Activated CD8-positive, alpha-beta memory T cell treated with anti-CD3 and anti-CD28 coated beads, Interleukin-2, amount 50 U/mL, for 48 hours (primary cell): Measurements from ENCODE around the gene HECTD1.
"Not testable (repeated sequence)": the region's sequence is repeated elsewhere in the genome, so short reads cannot be mapped to it uniquely, and the experiment has no call there.

Experiments
- DNase-seq: peaks from one replicate; pipeline ENCODE4 v3.0.0-alpha.2; 2020

Gene HECTD1

GRCh38 chr14:31138301-31138700 lies 69.3 kb downstream of the HECTD1 start:
- no peak for DNase-seq

GRCh38 chr14:31137214-31137889 lies 70.2 kb downstream of the HECTD1 start:
- no peak for DNase-seq

- no peak for DNase-seq
These were observed 74.5 kb downstream of the HECTD1 start for GRCh38 chr14:31133133-31133532.

GRCh38 chr14:31128601-31129526 lies 78.7 kb downstream of the HECTD1 start:
- no peak for DNase-seq

- DNase-seq: no peak
These were observed 79.9 kb downstream of the HECTD1 start for GRCh38 chr14:31127690-31128089.

- DNase-seq: no peak
These were observed 80.9 kb downstream of the HECTD1 start for GRCh38 chr14:31126680-31127079.

- DNase-seq: no peak
These were observed 82.4 kb downstream of the HECTD1 start for GRCh38 chr14:31125231-31125630.

GRCh38 chr14:31124197-31124596 lies 83.4 kb downstream of the HECTD1 start:
- DNase-seq: no peak

GRCh38 chr14:31122921-31123320 lies 84.7 kb downstream of the HECTD1 start:
- no peak for DNase-seq

- no peak for DNase-seq
These were observed 85.4 kb downstream of the HECTD1 start for GRCh38 chr14:31122098-31122611.

GRCh38 chr14:31118892-31119291 lies 88.7 kb downstream of the HECTD1 start:
- no peak for DNase-seq

GRCh38 chr14:31113794-31114193 lies 93.8 kb downstream of the HECTD1 start:
- DNase-seq: no peak

GRCh38 chr14:31110872-31111271 lies 96.7 kb downstream of the HECTD1 start:
- no peak for DNase-seq

- DNase-seq: no peak
These were observed 98.3 kb downstream of the HECTD1 start for GRCh38 chr14:31109257-31109656.

- no peak for DNase-seq
These were observed 100.8 kb downstream of the HECTD1 start for GRCh38 chr14:31106768-31107167.

GRCh38 chr14:31097081-31097480 lies 110.5 kb downstream of the HECTD1 start:
- no peak for DNase-seq

GRCh38 chr14:31096255-31096654 lies 111.3 kb downstream of the HECTD1 start:
- no peak for DNase-seq

- not testable (repeated sequence) for DNase-seq
These were observed 111.8 kb downstream of the HECTD1 start for GRCh38 chr14:31095817-31096216.

GRCh38 chr14:31093884-31094839 lies 113.4 kb downstream of the HECTD1 start:
- not testable (repeated sequence) for DNase-seq

- no peak for DNase-seq
These were observed 115.4 kb downstream of the HECTD1 start for GRCh38 chr14:31092160-31092708.

- no peak for DNase-seq
These were observed 116.5 kb downstream of the HECTD1 start for GRCh38 chr14:31090883-31091764.
